Natural killer cell (primary cell): ENCODE measurements around the gene HIKESHI. TPM values are rescaled to one million over a fixed set of nuclear protein-coding genes. Genes with fewer than 3 reads are reported as not detected.

Source experiments
- ATAC-seq, 3 donors: fragments of 150-1000 bp in 2 of 3; fragments of 200-7000 bp in 1 of 3; cut with Tn5 transposase; 1 replicate in 1 of 3; 2 replicates in 2 of 3; pipeline ENCODE4 v1.10.0; 2021; ENCODE audit warnings: mild to moderate bottlenecking in 2 of 3, moderate library complexity in 2 of 3
- DNase-seq, 2 donors: peaks; one replicate each; pipeline versions ENCODE4 v3.0.0 to v3.0.0-alpha.2; 2013 to 2021; ENCODE audit warnings: mixed read lengths in 1 of 2
- H3K27ac ChIP-seq: one replicate; pipeline ENCODE4 v1.5.1; 2013; ENCODE audit warnings: mild to moderate bottlenecking, low read length
- H3K27me3 ChIP-seq: one replicate; pipeline ENCODE4 v1.6.1; 2013; ENCODE audit warnings: low read length; ENCODE audit not compliant: control insufficient read depth, insufficient read depth
- H3K36me3 ChIP-seq: one replicate; pipeline ENCODE4 v1.6.1; 2013; ENCODE audit warnings: low read length; ENCODE audit not compliant: control insufficient read depth, insufficient read depth
- H3K4me1 ChIP-seq: one replicate; pipeline ENCODE4 v1.6.1; 2013; ENCODE audit warnings: low read length; ENCODE audit not compliant: control insufficient read depth, insufficient read depth
- H3K4me3 ChIP-seq: one replicate; pipeline ENCODE4 v1.5.1; 2013; ENCODE audit warnings: low read length
- H3K9me3 ChIP-seq: one replicate; pipeline ENCODE4 v1.6.1; 2013; ENCODE audit warnings: low read length; ENCODE audit not compliant: control insufficient read depth, insufficient read depth
- H3K27ac Mint-ChIP-seq, 2 donors: one replicate each; pipeline ENCODE4 v1.8.0; 2022; ENCODE audit warnings: mild to moderate bottlenecking in 2 of 2, mixed read lengths in 2 of 2, moderate library complexity in 1 of 2
- H3K27me3 Mint-ChIP-seq, 2 donors: one replicate each; pipeline ENCODE4 v1.8.0; 2022; ENCODE audit warnings: low read depth in 2 of 2, mixed read lengths in 2 of 2
- H3K36me3 Mint-ChIP-seq: one replicate; pipeline ENCODE4 v1.8.0; 2022; ENCODE audit warnings: mixed read lengths
- H3K4me1 Mint-ChIP-seq, 2 donors: one replicate each; pipeline ENCODE4 v1.8.0; 2022; ENCODE audit warnings: mixed read lengths in 2 of 2
- H3K4me3 Mint-ChIP-seq: one replicate; pipeline ENCODE4 v1.8.0; 2022; ENCODE audit warnings: mild to moderate bottlenecking, moderate library complexity, mixed read lengths
- H3K9me3 Mint-ChIP-seq, 2 donors: one replicate each; pipeline ENCODE4 v1.8.0; 2022; ENCODE audit warnings: mixed read lengths in 2 of 2
- WGBS: methylation state at CpG from one replicate; pipeline ENCODE4 v1.1.7; 2013; ENCODE audit warnings: missing lambda C conversion rate; ENCODE audit not compliant: insufficient coverage; 5-methylcytosine and 5-hydroxymethylcytosine counted together
- intact Hi-C: fragments of 100-400 bp; cut with micrococcal nuclease; formaldehyde crosslinking; loops from one replicate; pipeline ENCODE4 v1.14.2; 2022
- total RNA-seq, 4 donors: library from RNA; stranded (reverse); fragments of 120-200 nt in 1 of 4; gene quantifications; one replicate each; pipeline versions ENCODE4 v1.2.3 to v1.2.4, GENCODE V29; 2013 to 2022
- TF ChIP-seq, protein P1 (sequence below): fragments of 200-600 bp; IDR thresholded peaks from one replicate; pipeline ENCODE4 v1.8.0; 2022; ENCODE audit warnings: antibody characterized with exemption

HIKESHI gene
- total RNA-seq, 3 donors from 2014 or later (not counting 1 experiment from before 2014, with no cell fraction given) = 12.7 to 24.2 (median 18.2) TPM

- no peak for DNase-seq
- no peaks in the 10 kb centered on the region for H3K4me1 ChIP-seq
- H3K9me3 ChIP-seq = no peaks in the 10 kb centered on the region
- H3K4me1 Mint-ChIP-seq = peaks cover 0 to 6% of the 10 kb centered on the region in 2 donors
- no peak overlapping the region for H3K27ac Mint-ChIP-seq
- peaks cover 21% of the 10 kb centered on the region for H3K36me3 Mint-ChIP-seq
- H3K4me3 ChIP-seq = no peak overlapping the region
- no peaks in the 10 kb centered on the region for H3K27me3 Mint-ChIP-seq
- TF ChIP-seq, protein P1, sequence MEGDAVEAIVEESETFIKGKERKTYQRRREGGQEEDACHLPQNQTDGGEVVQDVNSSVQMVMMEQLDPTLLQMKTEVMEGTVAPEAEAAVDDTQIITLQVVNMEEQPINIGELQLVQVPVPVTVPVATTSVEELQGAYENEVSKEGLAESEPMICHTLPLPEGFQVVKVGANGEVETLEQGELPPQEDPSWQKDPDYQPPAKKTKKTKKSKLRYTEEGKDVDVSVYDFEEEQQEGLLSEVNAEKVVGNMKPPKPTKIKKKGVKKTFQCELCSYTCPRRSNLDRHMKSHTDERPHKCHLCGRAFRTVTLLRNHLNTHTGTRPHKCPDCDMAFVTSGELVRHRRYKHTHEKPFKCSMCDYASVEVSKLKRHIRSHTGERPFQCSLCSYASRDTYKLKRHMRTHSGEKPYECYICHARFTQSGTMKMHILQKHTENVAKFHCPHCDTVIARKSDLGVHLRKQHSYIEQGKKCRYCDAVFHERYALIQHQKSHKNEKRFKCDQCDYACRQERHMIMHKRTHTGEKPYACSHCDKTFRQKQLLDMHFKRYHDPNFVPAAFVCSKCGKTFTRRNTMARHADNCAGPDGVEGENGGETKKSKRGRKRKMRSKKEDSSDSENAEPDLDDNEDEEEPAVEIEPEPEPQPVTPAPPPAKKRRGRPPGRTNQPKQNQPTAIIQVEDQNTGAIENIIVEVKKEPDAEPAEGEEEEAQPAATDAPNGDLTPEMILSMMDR = no peak
- H3K27ac ChIP-seq = no peak overlapping the region
- peaks cover 40% of the 10 kb centered on the region for H3K36me3 ChIP-seq
- intact Hi-C loops = no loop called here
- no peaks in the 10 kb centered on the region for H3K27me3 ChIP-seq
- ATAC-seq = no peak
- no peaks in the 10 kb centered on the region for H3K9me3 Mint-ChIP-seq
- no peak overlapping the region for H3K4me3 Mint-ChIP-seq
Measured at GRCh38 chr11:86265194-86265593, 36.8 kb upstream of the HIKESHI start.

- H3K9me3 Mint-ChIP-seq = no peaks in the 10 kb centered on the region
- Histone ChIP-seq H3K4me3 (no peak overlapping the region), H3K9me3 (no peaks in the 10 kb centered on the region), H3K27ac (no peak overlapping the region), H3K36me3 (peaks cover 43% of the 10 kb centered on the region), H3K4me1 (no peaks in the 10 kb centered on the region), H3K27me3 (no peaks in the 10 kb centered on the region)
- peak overlapping the region; percentile 36 to 47 for H3K27ac Mint-ChIP-seq
- H3K36me3 Mint-ChIP-seq = peaks cover 23% of the 10 kb centered on the region
- TF ChIP-seq, protein P1 = no peak
- H3K27me3 Mint-ChIP-seq = no peaks in the 10 kb centered on the region
- H3K4me3 Mint-ChIP-seq = no peak overlapping the region
- no peak for ATAC-seq
- WGBS = 71% methylated on average over 1 of the region's 1 CpG
- no peak for DNase-seq
- H3K4me1 Mint-ChIP-seq = peaks cover 5 to 14% of the 10 kb centered on the region in 2 donors
- intact Hi-C loops = no loop called here
Measured at GRCh38 chr11:86269645-86270044, 32.4 kb upstream of the HIKESHI start.

DNA sequence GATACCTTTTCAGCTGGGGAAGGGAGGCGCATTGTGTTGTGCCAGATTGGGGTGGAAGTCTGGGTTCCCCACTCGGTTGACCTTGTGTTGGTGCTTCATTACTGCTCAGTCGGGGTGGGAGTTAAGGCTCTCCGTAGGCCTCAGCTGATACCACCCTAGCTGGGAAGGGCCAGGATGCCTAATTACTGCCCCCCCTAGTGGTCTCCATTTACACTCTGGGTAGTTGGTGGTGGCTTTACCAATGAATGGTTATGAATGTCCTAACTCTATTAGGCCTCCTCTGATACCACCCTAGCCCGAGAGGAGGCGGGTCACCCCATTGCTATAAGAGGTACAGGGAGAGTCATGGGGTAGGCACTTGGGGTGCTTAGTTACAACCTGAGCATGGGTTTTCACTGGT, 27.5 kb upstream of the HIKESHI start:
- no peak overlapping the region for H3K27ac ChIP-seq
- intact Hi-C loops = no loop called here
- Mint-ChIP-seq H3K4me3 (no peak overlapping the region), H3K9me3 (no peaks in the 10 kb centered on the region), H3K36me3 (peaks cover 14% of the 10 kb centered on the region), H3K27me3 (no peaks in the 10 kb centered on the region), H3K4me1 (peaks cover 16 to 20% of the 10 kb centered on the region in 2 donors), H3K27ac (peak overlapping the region; percentile 22 to 64)
- TF ChIP-seq, protein P1 = peak; percentile 13
- no peaks in the 10 kb centered on the region for H3K4me1 ChIP-seq
- ATAC-seq (peak in 1 of 3 donors; percentile 32), DNase-seq (peak in 1 of 2 donors; percentile 35)
- no peaks in the 10 kb centered on the region for H3K9me3 ChIP-seq
- WGBS = 98% methylated on average over 6 of the region's 6 CpGs
- peaks cover 53% of the 10 kb centered on the region for H3K36me3 ChIP-seq
- no peak overlapping the region for H3K4me3 ChIP-seq
- H3K27me3 ChIP-seq = no peaks in the 10 kb centered on the region

GRCh38 chr11:86274999-86275398, 27.0 kb upstream of the HIKESHI start:
- Histone ChIP-seq H3K27me3 (no peaks in the 10 kb centered on the region), H3K27ac (no peak overlapping the region), H3K9me3 (no peaks in the 10 kb centered on the region), H3K36me3 (peaks cover 52% of the 10 kb centered on the region), H3K4me3 (no peak overlapping the region), H3K4me1 (no peaks in the 10 kb centered on the region)
- Mint-ChIP-seq H3K36me3 (peaks cover 9% of the 10 kb centered on the region), H3K9me3 (no peaks in the 10 kb centered on the region), H3K4me3 (no peak overlapping the region), H3K27ac (peak overlapping the region; percentile 22 to 64), H3K27me3 (no peaks in the 10 kb centered on the region), H3K4me1 (peaks cover 15 to 20% of the 10 kb centered on the region in 2 donors)
- TF ChIP-seq, protein P1 = no peak
- DNase-seq (no peak), ATAC-seq (no peak)
- intact Hi-C loops = no loop called here
- 97% methylated on average over 4 of the region's 4 CpGs for WGBS
